GM19043 (cell line): ENCODE measurements around the gene ZYX.
"Not testable (repeated sequence)": the region's sequence is repeated elsewhere in the genome, so short reads cannot be mapped to it uniquely, and the experiment has no call there.

ENCODE experiments used
- ATAC-seq: cut with Tn5 transposase; IDR thresholded peaks from one replicate; pipeline ENCODE4 v1.9.1; 2021; ENCODE audit warnings: low read depth; ENCODE audit not compliant: unreplicated experiment

ZYX gene

DNA sequence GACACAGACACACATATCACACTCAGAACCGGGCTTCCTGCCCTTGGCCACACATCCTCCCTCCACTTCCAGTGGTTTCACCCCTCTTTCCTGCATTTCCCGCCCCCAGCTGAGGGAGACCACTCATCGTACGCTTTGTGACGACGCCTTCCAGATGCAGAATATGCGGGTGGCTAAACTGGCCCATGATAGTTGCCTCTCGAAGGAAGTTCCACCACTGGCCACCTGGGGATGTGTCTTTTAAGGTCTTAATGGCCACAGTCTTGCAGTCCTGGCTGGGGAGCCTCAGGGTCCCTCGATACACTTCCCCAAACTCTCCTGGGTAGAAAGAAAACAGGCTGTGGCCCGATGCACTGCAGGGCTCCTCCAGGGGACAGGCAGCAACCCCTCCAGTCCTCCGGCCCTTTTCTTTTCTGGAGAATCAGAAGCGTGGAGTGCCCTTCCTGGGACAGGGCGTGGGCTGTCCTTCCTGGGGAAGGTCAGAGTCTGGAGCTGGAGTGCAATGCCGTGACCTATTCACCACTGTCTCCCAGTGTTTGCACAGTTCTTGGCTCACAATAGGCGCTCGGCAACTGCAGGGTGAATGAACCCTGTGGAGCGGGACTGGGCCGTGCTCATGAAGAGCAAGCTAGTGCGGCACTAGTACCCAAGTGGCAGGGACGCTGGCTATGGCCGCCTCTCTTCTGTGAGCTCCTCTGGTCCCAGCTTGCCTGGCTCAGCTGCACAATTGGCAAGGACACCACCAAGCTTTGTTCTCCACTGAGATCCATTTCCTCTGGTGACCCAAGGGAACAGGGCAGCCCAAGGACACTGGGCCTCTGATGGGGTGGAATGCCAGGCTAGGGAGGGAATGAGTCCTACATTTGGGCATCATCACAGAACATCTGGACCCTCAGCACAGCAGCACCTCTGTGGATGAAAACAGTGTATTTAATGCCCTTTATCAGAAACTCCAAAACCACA lies 14.3 kb downstream of the ZYX start:
- ATAC-seq: no peak

DNA sequence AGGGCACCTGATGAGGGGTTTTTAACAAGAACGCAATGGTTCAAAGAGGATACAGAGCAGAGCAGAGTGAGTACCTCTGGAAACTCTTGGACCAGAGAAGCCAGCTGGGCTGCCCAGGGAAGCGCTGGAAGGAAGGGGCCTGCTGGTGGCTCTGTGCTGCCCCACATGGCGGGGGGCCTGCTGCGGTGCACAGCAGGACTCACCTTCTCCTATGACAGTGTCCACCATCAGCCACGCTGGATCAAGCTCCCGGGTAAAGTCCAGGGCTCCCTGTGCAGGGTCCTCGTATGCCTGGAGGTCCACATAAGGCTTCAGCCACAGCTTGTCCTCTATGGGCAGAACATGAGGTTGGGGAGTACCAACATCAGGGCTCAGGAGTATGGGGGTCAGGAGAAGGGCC lies 15.0 kb downstream of the ZYX start:
- ATAC-seq: no peak

GRCh38 chr7:143396625-143397556 lies 15.7 kb downstream of the ZYX start:
- no peak for ATAC-seq

- no peak for ATAC-seq
Observed at GRCh38 chr7:143397710-143398530, 16.8 kb downstream of the ZYX start.

- ATAC-seq: no peak
Observed at GRCh38 chr7:143398616-143399015, 17.5 kb downstream of the ZYX start.

DNA sequence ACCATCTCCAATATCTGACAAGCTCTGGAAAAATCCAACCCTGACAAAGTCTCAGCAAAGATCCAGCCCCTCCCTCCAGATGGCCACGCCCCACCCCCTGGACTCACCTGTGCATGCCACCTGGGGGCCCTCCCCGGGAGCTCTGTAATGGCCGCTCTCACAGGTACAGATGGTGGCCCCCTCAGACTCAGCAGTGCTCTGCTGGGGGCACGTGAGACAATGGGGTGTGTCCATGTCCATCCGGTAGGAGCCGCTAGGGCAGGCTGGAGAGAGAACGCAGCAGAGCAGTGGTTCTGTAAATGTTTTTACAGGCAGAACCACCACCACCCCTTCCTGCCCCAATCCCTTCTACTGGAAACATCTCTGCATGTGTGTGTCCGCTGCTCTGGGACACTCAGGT lies 18.0 kb downstream of the ZYX start:
- no peak for ATAC-seq

DNA sequence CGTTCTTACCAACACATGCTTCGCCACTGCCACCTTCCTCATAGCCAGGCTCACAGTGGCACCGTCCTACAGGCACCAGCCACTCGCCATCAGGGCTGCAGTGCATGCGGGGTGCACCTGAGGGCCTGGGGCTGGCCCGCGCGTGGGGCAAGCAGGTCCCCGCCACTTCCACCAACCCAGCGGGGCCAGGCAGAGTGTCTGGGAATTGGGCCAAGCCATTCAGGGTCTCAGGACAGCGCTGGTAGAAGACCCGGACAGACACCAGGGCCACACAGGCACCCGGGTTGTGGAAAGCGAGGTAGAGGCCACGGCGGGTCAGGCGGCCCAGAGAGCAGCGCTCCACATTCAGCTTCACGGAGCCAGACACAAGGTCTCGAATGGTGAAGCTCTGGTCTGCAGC lies 18.5 kb downstream of the ZYX start:
- ATAC-seq: no peak

DNA sequence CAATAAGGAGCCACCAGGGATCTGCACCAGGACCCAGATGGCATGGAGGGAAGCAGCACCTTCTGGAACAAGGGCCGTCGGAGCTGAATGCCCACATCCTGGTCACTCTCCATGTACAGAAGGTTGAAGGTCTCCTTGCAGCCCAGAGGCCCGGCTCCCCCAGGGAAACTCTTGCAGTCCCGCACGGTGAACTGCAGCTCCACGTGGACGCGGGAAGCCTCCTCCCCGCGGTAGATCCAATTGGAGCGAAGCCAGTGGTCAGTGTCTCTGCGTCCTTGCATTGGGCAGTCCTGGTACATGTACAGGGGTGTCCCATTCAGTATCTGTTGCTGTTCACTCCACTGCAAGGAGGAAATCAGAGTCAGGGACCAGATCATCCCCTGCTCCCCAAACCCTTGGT lies 20.1 kb downstream of the ZYX start:
- no peak for ATAC-seq

GRCh38 chr7:143402233-143402632 lies 21.1 kb downstream of the ZYX start:
- ATAC-seq: not testable (repeated sequence)

DNA sequence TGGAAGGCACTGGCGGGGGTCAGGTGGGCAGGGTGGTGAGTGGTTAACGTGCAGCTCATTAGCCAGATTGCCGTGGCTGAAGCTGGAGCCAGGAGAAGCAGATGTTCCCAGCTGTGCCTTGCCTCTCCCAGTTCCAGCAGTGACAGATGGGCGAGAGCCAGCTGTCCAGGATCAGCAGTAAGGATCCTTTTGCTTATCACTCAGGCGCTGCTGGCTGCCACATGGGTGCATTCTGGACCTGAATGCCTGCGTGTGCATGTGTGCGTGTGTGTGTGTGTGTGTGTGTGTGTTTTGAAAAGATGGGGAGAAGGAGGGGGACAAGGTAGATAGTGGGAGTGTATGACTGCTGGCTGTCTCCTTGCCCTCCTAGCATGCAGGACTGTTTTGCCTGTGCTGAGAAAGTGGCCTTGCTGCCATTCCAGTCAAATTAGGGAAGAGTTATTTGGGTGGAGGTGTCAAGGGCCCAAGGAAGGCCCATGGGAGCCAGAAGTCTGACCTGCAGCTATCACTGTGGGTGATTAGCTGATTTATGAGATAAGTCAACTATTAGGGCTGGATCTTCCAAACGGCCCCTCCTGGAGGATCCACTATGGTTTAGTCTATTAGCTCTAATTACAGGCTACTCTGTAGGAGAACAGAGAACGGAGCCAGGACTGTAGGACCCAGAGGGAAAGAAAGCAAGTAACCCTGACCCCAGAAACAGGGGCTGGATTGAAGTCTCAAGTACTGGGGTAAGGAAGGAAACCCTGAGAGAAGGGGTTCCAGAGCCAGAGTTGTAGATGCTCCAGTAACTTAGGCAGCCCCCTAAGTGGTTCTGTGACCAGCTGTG lies 24.2 kb downstream of the ZYX start:
- no peak for ATAC-seq

DNA sequence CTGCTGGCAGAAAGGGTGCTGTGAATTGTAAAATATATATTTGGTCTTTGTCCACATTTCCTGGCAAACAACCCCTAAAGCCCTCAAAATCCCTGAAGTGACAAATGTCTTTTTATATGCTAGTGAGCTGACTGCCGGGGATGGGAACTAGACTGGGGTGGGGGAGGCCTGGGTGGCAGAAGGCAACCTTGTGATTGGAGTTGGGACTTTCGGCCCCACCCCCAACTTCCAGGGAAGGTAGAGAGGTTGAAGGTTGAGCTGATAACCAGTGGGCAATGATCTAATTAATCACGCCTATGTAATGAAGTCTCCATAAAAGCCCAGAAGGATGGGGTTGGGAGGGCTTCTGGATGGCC lies 24.8 kb downstream of the ZYX start:
- ATAC-seq: no peak

DNA sequence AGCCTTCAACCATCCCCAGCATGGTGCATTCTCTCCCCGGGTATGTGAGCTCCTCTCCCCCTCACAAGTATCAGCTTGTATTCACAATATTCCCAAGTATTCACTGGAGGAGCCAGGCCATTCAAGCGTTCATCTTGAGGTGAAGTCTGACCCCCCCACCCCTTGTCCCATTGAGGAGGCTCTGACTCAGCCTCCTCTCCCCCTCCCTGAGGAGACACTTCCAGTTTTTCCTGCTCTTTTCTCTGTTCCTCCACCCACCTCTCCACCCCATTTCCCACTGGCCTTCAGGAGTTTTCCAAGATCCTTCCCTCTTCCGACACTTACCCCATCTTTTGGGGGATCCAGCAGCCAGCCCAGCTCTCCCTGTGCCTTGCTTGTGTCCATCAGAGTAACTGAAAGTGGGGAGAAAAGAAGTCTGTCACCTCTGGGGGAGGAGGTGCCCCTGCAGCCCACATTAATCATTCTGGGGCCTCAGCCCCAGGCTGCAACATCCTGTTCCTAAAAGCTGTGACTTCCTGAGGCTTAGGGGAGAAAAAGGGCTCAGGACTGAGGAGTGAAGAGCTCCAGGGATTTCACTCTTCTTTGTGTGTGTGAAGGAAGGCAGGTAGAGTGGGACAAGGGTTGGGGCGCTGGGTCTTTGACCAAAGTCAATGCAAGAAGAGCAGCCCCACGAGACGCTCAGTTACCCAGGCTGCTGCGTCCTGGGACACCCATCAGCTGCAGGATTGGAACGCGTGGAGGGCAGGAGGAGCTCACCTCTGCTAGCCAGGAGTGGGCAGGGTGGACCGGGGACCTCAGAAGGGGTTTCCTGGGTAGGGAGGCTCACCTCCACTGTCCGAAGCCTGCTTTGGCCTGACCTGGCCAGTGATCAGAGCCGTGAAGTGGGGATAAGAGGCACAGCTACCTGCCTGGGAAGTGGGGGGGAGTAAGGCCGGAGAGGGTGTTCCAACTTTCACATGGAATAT lies 26.4 kb downstream of the ZYX start:
- ATAC-seq: no peak

- ATAC-seq: no peak
Observed at GRCh38 chr7:143408252-143408685, 27.1 kb downstream of the ZYX start.

- no peak for ATAC-seq
Observed at GRCh38 chr7:143408686-143409561, 27.8 kb downstream of the ZYX start, which contains the start of gene EPHA1. EPHA1 (minus strand) TSS chr7:143408856; CDS start chr7:143408805, 51 bp downstream.

DNA sequence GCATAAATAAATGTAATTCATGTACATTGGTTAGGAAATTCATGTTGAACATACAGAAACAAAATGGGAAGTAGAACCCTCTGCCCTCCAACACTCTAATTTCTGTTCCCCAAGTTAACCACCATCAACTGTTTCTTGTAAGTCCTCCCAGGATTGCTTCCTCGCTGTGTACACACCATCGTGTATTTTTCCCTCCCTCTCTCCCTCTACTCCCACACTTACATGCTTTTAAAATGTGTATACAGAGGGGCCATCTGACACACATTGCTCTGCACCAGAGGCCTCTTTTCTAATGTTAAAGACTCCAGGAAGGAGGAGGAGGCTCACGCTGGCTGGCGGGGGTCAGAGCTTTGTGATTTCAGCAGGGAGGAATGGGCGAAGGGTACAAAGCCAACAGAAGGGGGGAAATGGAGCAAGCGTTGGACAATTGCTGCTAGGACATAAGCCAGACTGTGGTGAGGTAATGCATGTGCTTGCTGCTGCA lies 29.4 kb downstream of the ZYX start:
- ATAC-seq: no peak

- ATAC-seq: no peak
Observed at GRCh38 chr7:143411976-143412708, 31.0 kb downstream of the ZYX start.

- ATAC-seq: no peak
Observed at GRCh38 chr7:143413123-143413522, 32.0 kb downstream of the ZYX start.
